ENCODE measurements around the gene CDK11B.

DNA sequence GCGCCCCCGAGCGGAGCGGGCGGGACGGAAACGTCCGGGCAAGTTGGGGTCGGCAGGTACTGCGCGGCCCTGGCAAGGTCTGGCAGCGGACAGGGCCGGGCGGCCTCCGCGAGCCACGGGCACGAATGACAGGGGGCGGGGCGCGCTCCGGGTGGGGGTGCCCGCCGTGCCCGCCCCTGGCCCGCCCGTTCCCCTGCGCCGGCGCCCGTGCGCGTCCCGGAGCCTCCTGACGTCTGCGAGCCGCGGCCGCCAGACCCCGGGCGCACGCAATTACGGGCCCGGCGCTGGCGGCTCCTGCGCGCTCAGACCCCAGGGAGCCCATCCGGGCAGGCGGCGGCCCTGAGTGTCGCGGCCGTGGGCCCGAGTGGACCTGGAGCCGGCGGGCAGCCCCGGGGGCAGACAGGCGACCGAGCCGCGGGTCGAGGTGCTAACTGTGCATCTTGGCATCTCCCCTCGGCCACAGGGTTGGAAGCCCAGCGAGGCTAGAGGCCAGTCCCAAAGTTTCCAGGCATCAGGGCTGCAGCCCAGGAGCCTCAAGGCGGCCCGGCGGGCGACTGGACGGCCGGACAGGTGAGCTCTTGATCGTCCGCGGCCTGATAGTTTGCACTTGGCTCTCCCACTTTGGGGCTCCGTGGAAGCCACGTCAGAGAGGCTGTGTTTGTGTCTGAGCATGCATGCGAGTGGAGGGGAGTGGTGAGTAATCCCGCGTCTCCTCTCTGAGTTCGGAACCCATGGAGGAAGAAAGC is 42.6 kb downstream of the CDK11B start:
- TF ChIP-seq, protein P1, sequence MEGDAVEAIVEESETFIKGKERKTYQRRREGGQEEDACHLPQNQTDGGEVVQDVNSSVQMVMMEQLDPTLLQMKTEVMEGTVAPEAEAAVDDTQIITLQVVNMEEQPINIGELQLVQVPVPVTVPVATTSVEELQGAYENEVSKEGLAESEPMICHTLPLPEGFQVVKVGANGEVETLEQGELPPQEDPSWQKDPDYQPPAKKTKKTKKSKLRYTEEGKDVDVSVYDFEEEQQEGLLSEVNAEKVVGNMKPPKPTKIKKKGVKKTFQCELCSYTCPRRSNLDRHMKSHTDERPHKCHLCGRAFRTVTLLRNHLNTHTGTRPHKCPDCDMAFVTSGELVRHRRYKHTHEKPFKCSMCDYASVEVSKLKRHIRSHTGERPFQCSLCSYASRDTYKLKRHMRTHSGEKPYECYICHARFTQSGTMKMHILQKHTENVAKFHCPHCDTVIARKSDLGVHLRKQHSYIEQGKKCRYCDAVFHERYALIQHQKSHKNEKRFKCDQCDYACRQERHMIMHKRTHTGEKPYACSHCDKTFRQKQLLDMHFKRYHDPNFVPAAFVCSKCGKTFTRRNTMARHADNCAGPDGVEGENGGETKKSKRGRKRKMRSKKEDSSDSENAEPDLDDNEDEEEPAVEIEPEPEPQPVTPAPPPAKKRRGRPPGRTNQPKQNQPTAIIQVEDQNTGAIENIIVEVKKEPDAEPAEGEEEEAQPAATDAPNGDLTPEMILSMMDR (IDR thresholded peaks at IDR 0.05; ENCODE audit: insufficient read depth, low read length) = no peak
- TF ChIP-seq, protein P2, sequence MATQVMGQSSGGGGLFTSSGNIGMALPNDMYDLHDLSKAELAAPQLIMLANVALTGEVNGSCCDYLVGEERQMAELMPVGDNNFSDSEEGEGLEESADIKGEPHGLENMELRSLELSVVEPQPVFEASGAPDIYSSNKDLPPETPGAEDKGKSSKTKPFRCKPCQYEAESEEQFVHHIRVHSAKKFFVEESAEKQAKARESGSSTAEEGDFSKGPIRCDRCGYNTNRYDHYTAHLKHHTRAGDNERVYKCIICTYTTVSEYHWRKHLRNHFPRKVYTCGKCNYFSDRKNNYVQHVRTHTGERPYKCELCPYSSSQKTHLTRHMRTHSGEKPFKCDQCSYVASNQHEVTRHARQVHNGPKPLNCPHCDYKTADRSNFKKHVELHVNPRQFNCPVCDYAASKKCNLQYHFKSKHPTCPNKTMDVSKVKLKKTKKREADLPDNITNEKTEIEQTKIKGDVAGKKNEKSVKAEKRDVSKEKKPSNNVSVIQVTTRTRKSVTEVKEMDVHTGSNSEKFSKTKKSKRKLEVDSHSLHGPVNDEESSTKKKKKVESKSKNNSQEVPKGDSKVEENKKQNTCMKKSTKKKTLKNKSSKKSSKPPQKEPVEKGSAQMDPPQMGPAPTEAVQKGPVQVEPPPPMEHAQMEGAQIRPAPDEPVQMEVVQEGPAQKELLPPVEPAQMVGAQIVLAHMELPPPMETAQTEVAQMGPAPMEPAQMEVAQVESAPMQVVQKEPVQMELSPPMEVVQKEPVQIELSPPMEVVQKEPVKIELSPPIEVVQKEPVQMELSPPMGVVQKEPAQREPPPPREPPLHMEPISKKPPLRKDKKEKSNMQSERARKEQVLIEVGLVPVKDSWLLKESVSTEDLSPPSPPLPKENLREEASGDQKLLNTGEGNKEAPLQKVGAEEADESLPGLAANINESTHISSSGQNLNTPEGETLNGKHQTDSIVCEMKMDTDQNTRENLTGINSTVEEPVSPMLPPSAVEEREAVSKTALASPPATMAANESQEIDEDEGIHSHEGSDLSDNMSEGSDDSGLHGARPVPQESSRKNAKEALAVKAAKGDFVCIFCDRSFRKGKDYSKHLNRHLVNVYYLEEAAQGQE (IDR thresholded peaks at IDR 0.05; ENCODE audit: insufficient replicate concordance, low read depth) = no peak
- no peak for TF ChIP-seq POLR2AphosphoS5 (IDR thresholded peaks at IDR 0.05; ENCODE audit: low read depth)

Measured in HL-60 (cell line).